HG03442 (cell line): ENCODE data around the gene DLG1.

ENCODE experiments used
- ATAC-seq: cut with Tn5 transposase; IDR thresholded peaks from one replicate; pipeline ENCODE4 v1.9.1; 2021; ENCODE audit warnings: mild to moderate bottlenecking, moderate library complexity; ENCODE audit not compliant: unreplicated experiment

The DLG1 gene

GRCh38 chr3:197298341-197298944 is at the start of gene DLG1:
DLG1 (minus strand) TSS chr3:197298612; CDS start chr3:197297204, 1,408 bp downstream.
- peak; percentile 38 for ATAC-seq

- ATAC-seq = no peak
These were observed 49.6 kb upstream of the DLG1 start for GRCh38 chr3:197348014-197348413.

- no peak for ATAC-seq
These were observed 47.0 kb upstream of the DLG1 start for GRCh38 chr3:197345390-197345789.

GRCh38 chr3:197344582-197345318 is 46.3 kb upstream of the DLG1 start:
- no peak for ATAC-seq

GRCh38 chr3:197343656-197344408 is 45.4 kb upstream of the DLG1 start:
- no peak for ATAC-seq

- ATAC-seq = no peak
These were observed 44.7 kb upstream of the DLG1 start for GRCh38 chr3:197343111-197343510.

GRCh38 chr3:197340521-197340871 is 42.1 kb upstream of the DLG1 start:
- no peak for ATAC-seq

- ATAC-seq = no peak
These were observed 41.6 kb upstream of the DLG1 start for GRCh38 chr3:197339841-197340520.

GRCh38 chr3:197338586-197338985 is 40.2 kb upstream of the DLG1 start:
- ATAC-seq = no peak

GRCh38 chr3:197337656-197338055 is 39.2 kb upstream of the DLG1 start:
- ATAC-seq = no peak

- ATAC-seq = no peak
These were observed 38.8 kb upstream of the DLG1 start for GRCh38 chr3:197337214-197337613.

GRCh38 chr3:197336348-197336747 is 37.9 kb upstream of the DLG1 start:
- ATAC-seq = no peak

- no peak for ATAC-seq
These were observed 37.2 kb upstream of the DLG1 start for GRCh38 chr3:197335428-197336132.

- no peak for ATAC-seq
These were observed 35.7 kb upstream of the DLG1 start for GRCh38 chr3:197333901-197334639.

GRCh38 chr3:197331131-197331530 is 32.7 kb upstream of the DLG1 start:
- no peak for ATAC-seq

GRCh38 chr3:197329382-197329781 is 31.0 kb upstream of the DLG1 start:
- ATAC-seq = no peak

GRCh38 chr3:197328198-197328597 is 29.8 kb upstream of the DLG1 start:
- ATAC-seq = no peak

- no peak for ATAC-seq
These were observed 29.3 kb upstream of the DLG1 start for GRCh38 chr3:197327701-197328100.

GRCh38 chr3:197325773-197326172 is 27.4 kb upstream of the DLG1 start:
- ATAC-seq = no peak

GRCh38 chr3:197322149-197322548 is 23.7 kb upstream of the DLG1 start:
- no peak for ATAC-seq
